Activated CD4-positive, alpha-beta T cell treated with anti-CD3 and anti-CD28 coated beads, Interleukin-2, amount 10 ng/mL, durations not matched to agents 24 days and 14 days (primary cell): ENCODE data around the gene KLK3. TPM values are rescaled to one million over a fixed set of nuclear protein-coding genes. Genes with fewer than 3 reads are reported as not detected.

Source experiments
- DNase-seq: peaks from one replicate; pipeline ENCODE4 v3.0.0; 2022
- H3K27ac Mint-ChIP-seq: one replicate; pipeline ENCODE4 v1.8.0; 2022; ENCODE audit warnings: mild to moderate bottlenecking, mixed read lengths
- H3K27me3 Mint-ChIP-seq: one replicate; pipeline ENCODE4 v1.8.0; 2022; ENCODE audit warnings: mixed read lengths
- H3K36me3 Mint-ChIP-seq: one replicate; pipeline ENCODE4 v1.8.0; 2022; ENCODE audit warnings: low read depth, mild to moderate bottlenecking, mixed read lengths
- H3K4me1 Mint-ChIP-seq: one replicate; pipeline ENCODE4 v1.8.0; 2021; ENCODE audit warnings: mixed read lengths
- H3K4me3 Mint-ChIP-seq: one replicate; pipeline ENCODE4 v1.8.0; 2022; ENCODE audit warnings: mild to moderate bottlenecking, moderate library complexity, mixed read lengths
- H3K9me3 Mint-ChIP-seq: one replicate; pipeline ENCODE4 v1.8.0; 2021; ENCODE audit warnings: mixed read lengths
- intact Hi-C: fragments of 100-400 bp; cut with micrococcal nuclease; formaldehyde crosslinking; loops from one replicate; pipeline ENCODE4 v1.15.1; 2023
- total RNA-seq: library from RNA; stranded (reverse); gene quantifications from 2 replicates; pipeline ENCODE4 v1.2.3, GENCODE V29; 2022

The KLK3 gene
- total RNA-seq, 1 donor from 2014 or later = not detected

GRCh38 chr19:50909240-50910070 lies 54.7 kb downstream of the KLK3 start:
- Mint-ChIP-seq H3K27me3 (peaks cover 32% of the 10 kb centered on the region), H3K27ac (no peak overlapping the region), H3K4me3 (peak overlapping the region; percentile 51), H3K4me1 (peaks cover 2% of the 10 kb centered on the region), H3K36me3 (no peaks in the 10 kb centered on the region), H3K9me3 (no peaks in the 10 kb centered on the region)
- peak; percentile 83 for DNase-seq
- intact Hi-C loops = no loop called here

Other genes starting within 250 kb of the KLK3 start
- gene SYT3, start 215.0 kb upstream of the KLK3 start, total RNA-seq = not detected in 2 replicates
- 0.98 TPM in 1 of 2 replicates, not detected in the other for gene C19orf81, start 205.5 kb upstream of the KLK3 start, total RNA-seq
- not detected in 2 replicates for gene SHANK1, start 135.1 kb upstream of the KLK3 start, total RNA-seq
- gene CLEC11A, start 131.6 kb upstream of the KLK3 start, total RNA-seq = 0.89 and 1.3 TPM in 2 replicates
- not detected in 2 replicates for gene GPR32, start 84.5 kb upstream of the KLK3 start, total RNA-seq
- gene ACP4, start 64.5 kb upstream of the KLK3 start, total RNA-seq = not detected in 2 replicates
- 3.0 TPM in 2 replicates for gene KLK1, start 31.1 kb upstream of the KLK3 start, total RNA-seq
- not detected in 2 replicates for gene KLK15, start 21.3 kb upstream of the KLK3 start, total RNA-seq
- gene KLK2, start 18.5 kb downstream of the KLK3 start, total RNA-seq = 0.33 and 0.75 TPM in 2 replicates
- not detected in 2 replicates for gene KLK4, start 56.5 kb downstream of the KLK3 start, total RNA-seq
- gene KLK5, start 98.1 kb downstream of the KLK3 start, total RNA-seq = not detected in 2 replicates
- not detected in 2 replicates for gene KLK6, start 114.7 kb downstream of the KLK3 start, total RNA-seq
- not detected in 2 replicates for gene KLK7, start 129.0 kb downstream of the KLK3 start, total RNA-seq
- gene KLK8, start 146.7 kb downstream of the KLK3 start, total RNA-seq = not detected in 2 replicates
- not detected in 2 replicates for gene KLK10, start 164.8 kb downstream of the KLK3 start, total RNA-seq
- not detected in 2 replicates for gene KLK11, start 171.7 kb downstream of the KLK3 start, total RNA-seq
- not detected in 2 replicates for gene KLK12, start 180.1 kb downstream of the KLK3 start, total RNA-seq
- gene KLK13, start 210.2 kb downstream of the KLK3 start, total RNA-seq = not detected in 2 replicates
- gene KLK14, start 228.0 kb downstream of the KLK3 start, total RNA-seq = 0.91 and 1.1 TPM in 2 replicates